GM12878 (cell line): ENCODE data around the gene ZNF577. TPM values are rescaled to one million over a fixed set of nuclear protein-coding genes. Genes with fewer than 3 reads are reported as not detected.
A peak's percentile ranks its signal among the peaks of the same experiment; 100 is the strongest.

Experiments used
- ATF7 ChIP-seq: fragments of 450-650 bp; IDR thresholded peaks from 2 replicates; pipeline ENCODE4 v1.6.1; 2016; ENCODE audit warnings: low read depth, mild to moderate bottlenecking
- ESRRA ChIP-seq: IDR thresholded peaks from 2 replicates; pipeline ENCODE4 v1.6.1; 2012; ENCODE audit warnings: mild to moderate bottlenecking, low read length, improper control_type of control experiment
- EZH2 ChIP-seq: IDR thresholded peaks from 2 replicates; pipeline ENCODE4 v1.6.1; 2012; ENCODE audit warnings: low read depth, mild to moderate bottlenecking, control low read depth, inconsistent platforms, low read length, borderline replicate concordance; ENCODE audit not compliant: control insufficient read depth
- HDAC2 ChIP-seq: fragments of 200-600 bp; sonication (generic); IDR thresholded peaks from 2 replicates; pipeline ENCODE4 v1.6.1; 2017
- IKZF2 ChIP-seq, 2 experiments: fragments of 450-650 bp; IDR thresholded peaks; 2 replicates each; pipeline ENCODE4 v1.6.1; 2017; ENCODE audit warnings: mild to moderate bottlenecking in 2 of 2, moderate library complexity in 2 of 2
- JUNB ChIP-seq: IDR thresholded peaks from 2 replicates; pipeline ENCODE4 v1.6.1; 2016; ENCODE audit warnings: antibody characterized with exemption, mild to moderate bottlenecking
- MTA2 ChIP-seq: fragments of 450-650 bp; IDR thresholded peaks from 2 replicates; pipeline ENCODE4 v1.6.1; 2016; ENCODE audit warnings: low read depth, mild to moderate bottlenecking, moderate library complexity
- MYB ChIP-seq: fragments of 150-350 bp; IDR thresholded peaks from 2 replicates; pipeline ENCODE4 v1.6.1; 2014; ENCODE audit warnings: mild to moderate bottlenecking, low read depth, low read length, borderline replicate concordance
- NFXL1 ChIP-seq: fragments of 450-650 bp; IDR thresholded peaks from 2 replicates; pipeline ENCODE4 v1.6.1; 2017; ENCODE audit warnings: antibody characterized with exemption, mild to moderate bottlenecking, borderline replicate concordance
- RCOR1 ChIP-seq: conservative IDR thresholded peaks from 2 replicates; pipeline ENCODE4 v1.6.1; 2012; ENCODE audit warnings: low read depth, low read length, improper control_type of control experiment
- SIX5 ChIP-seq: IDR thresholded peaks from 2 replicates; pipeline ENCODE4 v1.6.1; 2011; ENCODE audit warnings: mild to moderate bottlenecking, low read depth, low read length, moderate library complexity; ENCODE audit not compliant: severe bottlenecking
- SMARCA5 ChIP-seq: fragments of 450-650 bp; IDR thresholded peaks from 2 replicates; pipeline ENCODE4 v1.6.1; 2017; ENCODE audit warnings: mild to moderate bottlenecking
- TAF1 ChIP-seq: IDR thresholded peaks from 2 replicates; pipeline ENCODE4 v1.6.1; 2011; ENCODE audit warnings: mild to moderate bottlenecking, low read depth, low read length, borderline replicate concordance
- ZNF274 ChIP-seq: IDR thresholded peaks from one replicate; pipeline ENCODE4 v1.8.0; 2011; ENCODE audit not compliant: insufficient read length, insufficient read depth
- ZNF622 ChIP-seq: fragments of 450-650 bp; IDR thresholded peaks from 2 replicates; pipeline ENCODE4 v1.6.1; 2017; ENCODE audit warnings: mild to moderate bottlenecking, inconsistent platforms
- polyA plus RNA-seq, 11 experiments: library from polyadenylated mRNA; depleted of rRNA in 4 of 11; unstranded in 6 of 11; stranded (reverse) in 5 of 11; fragments of >200 nt; fragmentation: Nextera tagmentation in 4 of 11; fragmentation: Illumina TruSeq in 1 of 11; extraction: Ambion mirVana in 4 of 11; extraction: Trizol in 1 of 11; gene quantifications; 1 replicate in 1 of 11; 2 replicates in 10 of 11; pipeline versions ENCODE4 v1.2.1 to v1.2.3, GENCODE V29; 2011 to 2016; ENCODE audit warnings: inconsistent platforms in 2 of 11, missing spikeins in 2 of 11, low read depth in 1 of 11
- total RNA-seq, 4 experiments: library from RNA; depleted of rRNA in 3 of 4; stranded (reverse); fragments of >200 nt in 3 of 4; fragmentation: Illumina TruSeq in 1 of 4; extraction: Trizol in 1 of 4; gene quantifications; 2 replicates each; pipeline versions ENCODE4 v1.2.1 to v1.2.3, GENCODE V29; 2013 to 2021
- TF ChIP-seq, protein P1 (sequence below): IDR thresholded peaks from 2 replicates; pipeline ENCODE4 v1.6.1; 2012; ENCODE audit warnings: mild to moderate bottlenecking, low read depth, low read length
- TF ChIP-seq, protein P2 (sequence below): fragments of 450-650 bp; IDR thresholded peaks from 2 replicates; pipeline ENCODE4 v1.6.1; 2017; ENCODE audit warnings: mild to moderate bottlenecking, moderate library complexity
- TF ChIP-seq, protein P3 (sequence below): fragments of 450-650 bp; IDR thresholded peaks from 2 replicates; pipeline ENCODE4 v1.6.1; 2016; ENCODE audit warnings: mild to moderate bottlenecking

The ZNF577 gene
- total and polyA plus RNA-seq, 10 of the 15 experiments (the other 5 are each of a cell fraction or from before 2014, with no cell fraction given), result 1.0 to 6.1 (median 4.5) TPM

DNA sequence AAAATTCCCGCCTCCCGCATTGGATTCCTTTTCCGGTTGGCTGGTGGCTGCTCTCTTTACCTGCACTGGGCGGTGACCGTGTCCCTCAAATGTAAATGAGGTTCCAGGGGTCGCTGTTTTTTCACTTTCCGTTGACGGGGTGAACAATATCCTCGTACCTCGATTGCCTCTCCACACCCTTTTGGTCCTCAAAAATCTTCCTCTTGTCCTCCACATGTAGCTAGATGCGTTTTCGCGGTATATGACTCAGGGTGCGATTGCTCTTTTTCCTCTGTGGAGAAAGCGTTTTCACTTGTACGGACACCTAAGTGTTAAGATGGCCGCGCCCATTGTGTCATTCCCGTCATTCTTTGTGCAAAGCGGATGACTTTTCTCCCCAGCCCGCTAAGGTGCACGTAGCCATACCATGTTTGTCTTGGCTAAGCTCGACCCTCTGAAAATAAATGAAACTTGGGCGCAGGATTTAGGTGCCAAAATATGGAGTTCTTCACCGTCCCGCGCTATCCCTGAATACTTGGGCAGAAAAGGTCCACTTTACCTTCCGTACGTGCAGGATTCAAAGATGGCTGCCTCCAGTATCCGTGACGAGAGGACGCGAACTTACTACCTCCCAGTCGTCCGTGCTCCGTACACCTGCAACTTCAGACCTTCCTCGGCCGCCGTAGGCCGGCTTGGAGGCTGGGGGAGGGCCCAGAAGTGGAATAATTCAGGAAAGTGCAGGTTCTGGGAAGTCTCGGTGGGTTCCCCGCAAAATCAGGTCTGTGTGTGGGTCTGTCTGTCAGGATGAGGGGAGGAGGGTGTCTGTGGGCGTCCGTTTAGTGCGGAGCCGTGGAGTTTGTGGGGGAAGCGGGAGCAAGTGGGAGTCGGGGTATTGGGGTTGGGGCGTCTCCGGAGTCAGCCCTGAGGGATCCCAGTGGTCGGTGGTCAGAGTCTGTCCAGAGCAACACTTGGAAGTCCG, 39.3 kb upstream of the ZNF577 start, which contains the start of gene ZNF613 (continued):
- TF ChIP-seq EZH2, result no peak
- no peak for TF ChIP-seq NFXL1
- TF ChIP-seq ATF7, result peak; percentile 75
- no peak for TF ChIP-seq MYB
- TF ChIP-seq TAF1, result no peak
- TF ChIP-seq HDAC2, result no peak
- TF ChIP-seq SIX5, result peak; percentile 55
- TF ChIP-seq ZNF274, result no peak
- no peak for TF ChIP-seq ZNF622
- peak; percentile 48 to 49; a peak in 3 of 4 replicates for TF ChIP-seq IKZF2 (IDR thresholded peaks at IDR 0.05)
- TF ChIP-seq SMARCA5, result no peak
- TF ChIP-seq, protein P1, sequence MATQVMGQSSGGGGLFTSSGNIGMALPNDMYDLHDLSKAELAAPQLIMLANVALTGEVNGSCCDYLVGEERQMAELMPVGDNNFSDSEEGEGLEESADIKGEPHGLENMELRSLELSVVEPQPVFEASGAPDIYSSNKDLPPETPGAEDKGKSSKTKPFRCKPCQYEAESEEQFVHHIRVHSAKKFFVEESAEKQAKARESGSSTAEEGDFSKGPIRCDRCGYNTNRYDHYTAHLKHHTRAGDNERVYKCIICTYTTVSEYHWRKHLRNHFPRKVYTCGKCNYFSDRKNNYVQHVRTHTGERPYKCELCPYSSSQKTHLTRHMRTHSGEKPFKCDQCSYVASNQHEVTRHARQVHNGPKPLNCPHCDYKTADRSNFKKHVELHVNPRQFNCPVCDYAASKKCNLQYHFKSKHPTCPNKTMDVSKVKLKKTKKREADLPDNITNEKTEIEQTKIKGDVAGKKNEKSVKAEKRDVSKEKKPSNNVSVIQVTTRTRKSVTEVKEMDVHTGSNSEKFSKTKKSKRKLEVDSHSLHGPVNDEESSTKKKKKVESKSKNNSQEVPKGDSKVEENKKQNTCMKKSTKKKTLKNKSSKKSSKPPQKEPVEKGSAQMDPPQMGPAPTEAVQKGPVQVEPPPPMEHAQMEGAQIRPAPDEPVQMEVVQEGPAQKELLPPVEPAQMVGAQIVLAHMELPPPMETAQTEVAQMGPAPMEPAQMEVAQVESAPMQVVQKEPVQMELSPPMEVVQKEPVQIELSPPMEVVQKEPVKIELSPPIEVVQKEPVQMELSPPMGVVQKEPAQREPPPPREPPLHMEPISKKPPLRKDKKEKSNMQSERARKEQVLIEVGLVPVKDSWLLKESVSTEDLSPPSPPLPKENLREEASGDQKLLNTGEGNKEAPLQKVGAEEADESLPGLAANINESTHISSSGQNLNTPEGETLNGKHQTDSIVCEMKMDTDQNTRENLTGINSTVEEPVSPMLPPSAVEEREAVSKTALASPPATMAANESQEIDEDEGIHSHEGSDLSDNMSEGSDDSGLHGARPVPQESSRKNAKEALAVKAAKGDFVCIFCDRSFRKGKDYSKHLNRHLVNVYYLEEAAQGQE, result no peak
- TF ChIP-seq, protein P2, sequence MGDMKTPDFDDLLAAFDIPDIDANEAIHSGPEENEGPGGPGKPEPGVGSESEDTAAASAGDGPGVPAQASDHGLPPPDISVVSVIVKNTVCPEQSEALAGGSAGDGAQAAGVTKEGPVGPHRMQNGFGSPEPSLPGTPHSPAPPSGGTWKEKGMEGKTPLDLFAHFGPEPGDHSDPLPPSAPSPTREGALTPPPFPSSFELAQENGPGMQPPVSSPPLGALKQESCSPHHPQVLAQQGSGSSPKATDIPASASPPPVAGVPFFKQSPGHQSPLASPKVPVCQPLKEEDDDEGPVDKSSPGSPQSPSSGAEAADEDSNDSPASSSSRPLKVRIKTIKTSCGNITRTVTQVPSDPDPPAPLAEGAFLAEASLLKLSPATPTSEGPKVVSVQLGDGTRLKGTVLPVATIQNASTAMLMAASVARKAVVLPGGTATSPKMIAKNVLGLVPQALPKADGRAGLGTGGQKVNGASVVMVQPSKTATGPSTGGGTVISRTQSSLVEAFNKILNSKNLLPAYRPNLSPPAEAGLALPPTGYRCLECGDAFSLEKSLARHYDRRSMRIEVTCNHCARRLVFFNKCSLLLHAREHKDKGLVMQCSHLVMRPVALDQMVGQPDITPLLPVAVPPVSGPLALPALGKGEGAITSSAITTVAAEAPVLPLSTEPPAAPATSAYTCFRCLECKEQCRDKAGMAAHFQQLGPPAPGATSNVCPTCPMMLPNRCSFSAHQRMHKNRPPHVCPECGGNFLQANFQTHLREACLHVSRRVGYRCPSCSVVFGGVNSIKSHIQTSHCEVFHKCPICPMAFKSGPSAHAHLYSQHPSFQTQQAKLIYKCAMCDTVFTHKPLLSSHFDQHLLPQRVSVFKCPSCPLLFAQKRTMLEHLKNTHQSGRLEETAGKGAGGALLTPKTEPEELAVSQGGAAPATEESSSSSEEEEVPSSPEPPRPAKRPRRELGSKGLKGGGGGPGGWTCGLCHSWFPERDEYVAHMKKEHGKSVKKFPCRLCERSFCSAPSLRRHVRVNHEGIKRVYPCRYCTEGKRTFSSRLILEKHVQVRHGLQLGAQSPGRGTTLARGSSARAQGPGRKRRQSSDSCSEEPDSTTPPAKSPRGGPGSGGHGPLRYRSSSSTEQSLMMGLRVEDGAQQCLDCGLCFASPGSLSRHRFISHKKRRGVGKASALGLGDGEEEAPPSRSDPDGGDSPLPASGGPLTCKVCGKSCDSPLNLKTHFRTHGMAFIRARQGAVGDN, result no peak
- no peak for TF ChIP-seq JUNB
- TF ChIP-seq ESRRA, result peak; percentile 12; the same call in 1 of the 2 replicates
- TF ChIP-seq, protein P3, sequence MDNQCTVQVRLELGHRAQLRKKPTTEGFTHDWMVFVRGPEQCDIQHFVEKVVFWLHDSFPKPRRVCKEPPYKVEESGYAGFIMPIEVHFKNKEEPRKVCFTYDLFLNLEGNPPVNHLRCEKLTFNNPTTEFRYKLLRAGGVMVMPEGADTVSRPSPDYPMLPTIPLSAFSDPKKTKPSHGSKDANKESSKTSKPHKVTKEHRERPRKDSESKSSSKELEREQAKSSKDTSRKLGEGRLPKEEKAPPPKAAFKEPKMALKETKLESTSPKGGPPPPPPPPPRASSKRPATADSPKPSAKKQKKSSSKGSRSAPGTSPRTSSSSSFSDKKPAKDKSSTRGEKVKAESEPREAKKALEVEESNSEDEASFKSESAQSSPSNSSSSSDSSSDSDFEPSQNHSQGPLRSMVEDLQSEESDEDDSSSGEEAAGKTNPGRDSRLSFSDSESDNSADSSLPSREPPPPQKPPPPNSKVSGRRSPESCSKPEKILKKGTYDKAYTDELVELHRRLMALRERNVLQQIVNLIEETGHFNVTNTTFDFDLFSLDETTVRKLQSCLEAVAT, result peak; percentile 96
- TF ChIP-seq RCOR1, result peak; percentile 89; the same call in 1 of the 2 replicates
- TF ChIP-seq MTA2, result peak; percentile 24; the same call in 1 of the 2 replicates
